NCI-H1694 (cell line): ENCODE results near the gene AFG1L.
"Not testable (repeated sequence)": the region's sequence is repeated elsewhere in the genome, so short reads cannot be mapped to it uniquely, and the experiment has no call there.

ENCODE experiments used
- DNase-seq: peaks from one replicate; lab custom pipeline; 2025; lab: John Stamatoyannopoulos, UW

Gene AFG1L

GRCh38 chr6:108294727-108295625 lies at the start of gene AFG1L:
AFG1L (plus strand) TSS chr6:108295054; CDS start chr6:108295080, 26 bp downstream.
- DNase-seq = peak; percentile 45

GRCh38 chr6:108245095-108245494 lies 49.8 kb upstream of the AFG1L start:
- DNase-seq = not testable (repeated sequence)

GRCh38 chr6:108247965-108248536 lies 46.8 kb upstream of the AFG1L start:
- DNase-seq = no peak

GRCh38 chr6:108250240-108250866 lies 44.5 kb upstream of the AFG1L start:
- no peak for DNase-seq

GRCh38 chr6:108251252-108251651 lies 43.6 kb upstream of the AFG1L start:
- DNase-seq = no peak

GRCh38 chr6:108252055-108252454 lies 42.8 kb upstream of the AFG1L start:
- no peak for DNase-seq

GRCh38 chr6:108253241-108253640 lies 41.6 kb upstream of the AFG1L start:
- no peak for DNase-seq

GRCh38 chr6:108254433-108255410 lies 40.1 kb upstream of the AFG1L start:
- no peak for DNase-seq

GRCh38 chr6:108260126-108260808 lies 34.6 kb upstream of the AFG1L start:
- no peak for DNase-seq

- DNase-seq = peak; percentile 71
Observed at GRCh38 chr6:108260809-108261569, 33.9 kb upstream of the AFG1L start, which contains the start of gene SNX3. SNX3 (minus strand) TSS chr6:108261040; CDS start chr6:108260921, 119 bp downstream.

- no peak for DNase-seq
Observed at GRCh38 chr6:108263371-108263770, 31.5 kb upstream of the AFG1L start.

- DNase-seq = no peak
Observed at GRCh38 chr6:108268845-108269244, 26.0 kb upstream of the AFG1L start.

GRCh38 chr6:108269955-108270354 lies 24.9 kb upstream of the AFG1L start:
- not testable (repeated sequence) for DNase-seq

GRCh38 chr6:108274546-108274945 lies 20.3 kb upstream of the AFG1L start:
- DNase-seq = no peak

GRCh38 chr6:108275976-108276375 lies 18.9 kb upstream of the AFG1L start:
- no peak for DNase-seq

- DNase-seq = no peak
Observed at GRCh38 chr6:108277295-108277694, 17.6 kb upstream of the AFG1L start.

- DNase-seq = no peak
Observed at GRCh38 chr6:108277831-108278230, 17.0 kb upstream of the AFG1L start.

- no peak for DNase-seq
Observed at GRCh38 chr6:108285381-108285780, 9.5 kb upstream of the AFG1L start.

GRCh38 chr6:108286366-108286765 lies 8.5 kb upstream of the AFG1L start:
- DNase-seq = no peak

- no peak for DNase-seq
Observed at GRCh38 chr6:108287373-108287772, 7.5 kb upstream of the AFG1L start.
